Smooth muscle cell (in vitro differentiated cells): ENCODE data around the gene KCNK3. TPM values are rescaled to one million over a fixed set of nuclear protein-coding genes. Genes with fewer than 3 reads are reported as not detected.
A peak's percentile ranks its signal among the peaks of the same experiment; 100 is the strongest.

Source experiments
- DNase-seq: peaks from one replicate; lab custom pipeline; 2025; ENCODE audit not compliant: unreplicated experiment; lab: John Stamatoyannopoulos, UW
- H2AFZ ChIP-seq: fragments of 200-600 bp; sonication (generic); 2 replicates; pipeline ENCODE4 v1.6.0; 2016; ENCODE audit warnings: antibody characterized with exemption, low read depth, mild to moderate bottlenecking
- H3F3A ChIP-seq: fragments of 200-600 bp; sonication (generic); 2 replicates; pipeline ENCODE4 v1.6.0; 2017; ENCODE audit warnings: antibody characterized with exemption, low read depth
- H3K27ac ChIP-seq: fragments of 200-600 bp; sonication (generic); 2 replicates; pipeline ENCODE4 v1.5.1; 2016; ENCODE audit warnings: low read depth, mild to moderate bottlenecking
- H3K27me3 ChIP-seq: fragments of 200-600 bp; sonication (generic); 2 replicates; pipeline ENCODE4 v1.6.1; 2016; ENCODE audit warnings: low read depth, mild to moderate bottlenecking
- H3K36me3 ChIP-seq: fragments of 200-600 bp; sonication (generic); 2 replicates; pipeline ENCODE4 v1.5.1; 2016; ENCODE audit warnings: low read depth
- H3K4me1 ChIP-seq: fragments of 200-600 bp; sonication (generic); 2 replicates; pipeline ENCODE4 v1.5.1; 2016; ENCODE audit warnings: low read depth
- H3K4me2 ChIP-seq: fragments of 200-600 bp; sonication (generic); 2 replicates; pipeline ENCODE4 v1.6.0; 2016; ENCODE audit warnings: mild to moderate bottlenecking
- H3K4me3 ChIP-seq: fragments of 200-600 bp; sonication (generic); 2 replicates; pipeline ENCODE4 v1.5.1; 2016; ENCODE audit warnings: mild to moderate bottlenecking
- H3K79me2 ChIP-seq: fragments of 200-600 bp; sonication (generic); 2 replicates; pipeline ENCODE4 v1.6.0; 2016; ENCODE audit warnings: low read depth, mild to moderate bottlenecking
- H3K9ac ChIP-seq: fragments of 200-600 bp; sonication (generic); 2 replicates; pipeline ENCODE4 v1.6.0; 2016; ENCODE audit warnings: low read depth
- H3K9me3 ChIP-seq: fragments of 200-600 bp; sonication (generic); replicated peaks from 2 replicates; pipeline ENCODE4 v1.5.1; 2016; ENCODE audit warnings: low read depth
- H4K20me1 ChIP-seq: fragments of 200-600 bp; sonication (generic); 2 replicates; pipeline ENCODE4 v1.6.0; 2016; ENCODE audit warnings: low read depth
- CTCF ChIP-seq: fragments of 200-600 bp; sonication (generic); IDR thresholded peaks from 2 replicates; pipeline ENCODE4 v1.5.1; 2017; ENCODE audit warnings: borderline replicate concordance, mild to moderate bottlenecking, antibody characterized with exemption; ENCODE audit not compliant: insufficient read depth, poor library complexity, severe bottlenecking
- WGBS: methylation state at CpG from one replicate; pipeline ENCODE4 v1.1.7; 2016; ENCODE audit warnings: low lambda C conversion rate; 5-methylcytosine and 5-hydroxymethylcytosine counted together
- polyA plus RNA-seq: library from polyadenylated mRNA; unstranded; fragments of >200 nt; fragmentation: Nextera tagmentation; extraction: Ambion mirVana; gene quantifications from 2 replicates; pipeline ENCODE4 v1.2.1, GENCODE V29; 2016
- total RNA-seq: library from RNA; depleted of rRNA; stranded (reverse); fragments of >200 nt; gene quantifications from 2 replicates; pipeline ENCODE4 v1.2.3, GENCODE V29; 2014

The KCNK3 gene
- total and polyA plus RNA-seq, 2 experiments from 2014 or later, result 1.1 to 7.5 TPM

GRCh38 chr2:26768759-26769088, 76.2 kb downstream of the KCNK3 start:
- no peaks in the 10 kb centered on the region for H3K9me3 ChIP-seq
- H3K4me3 ChIP-seq, result no peak overlapping the region
- H3K4me1 ChIP-seq, result peaks cover 8% of the 10 kb centered on the region
- peaks cover 89% of the 10 kb centered on the region for H4K20me1 ChIP-seq
- TF ChIP-seq CTCF, result no peak
- H3K27ac ChIP-seq, result peak overlapping the region; percentile 46
- peaks cover 6% of the 10 kb centered on the region for H3F3A ChIP-seq
- 92% methylated on average over 3 of the region's 3 CpGs for WGBS
- no peak overlapping the region for H2AFZ ChIP-seq
- H3K36me3 ChIP-seq, result no peaks in the 10 kb centered on the region
- DNase-seq, result no peak
- no peak overlapping the region for H3K4me2 ChIP-seq
- peaks cover 63% of the 10 kb centered on the region for H3K79me2 ChIP-seq
- no peaks in the 10 kb centered on the region for H3K27me3 ChIP-seq
- no peak overlapping the region for H3K9ac ChIP-seq

GRCh38 chr2:26769089-26769761, 76.7 kb downstream of the KCNK3 start:
- Histone ChIP-seq H3K27ac (peak overlapping the region; percentile 46), H3K79me2 (peaks cover 59% of the 10 kb centered on the region), H4K20me1 (peaks cover 94% of the 10 kb centered on the region), H3F3A (peaks cover 6% of the 10 kb centered on the region), H3K4me3 (no peak overlapping the region), H3K9me3 (no peaks in the 10 kb centered on the region), H3K4me1 (peaks cover 8% of the 10 kb centered on the region), H3K27me3 (no peaks in the 10 kb centered on the region), H3K4me2 (no peak overlapping the region), H3K36me3 (no peaks in the 10 kb centered on the region), H2AFZ (no peak overlapping the region), H3K9ac (no peak overlapping the region)
- 58% methylated on average over 14 of the region's 14 CpGs for whole genome bisulfite sequencing
- TF ChIP-seq CTCF, result no peak
- no peak for DNase-seq

GRCh38 chr2:26770986-26771586, 78.6 kb downstream of the KCNK3 start:
- Histone ChIP-seq H3K27me3 (no peaks in the 10 kb centered on the region), H3K4me3 (no peak overlapping the region), H2AFZ (no peak overlapping the region), H3K27ac (no peak overlapping the region), H3K4me1 (no peaks in the 10 kb centered on the region), H3K9ac (no peak overlapping the region), H3K9me3 (no peaks in the 10 kb centered on the region), H3K36me3 (no peaks in the 10 kb centered on the region), H4K20me1 (peaks cover 100% of the 10 kb centered on the region), H3K79me2 (peaks cover 47% of the 10 kb centered on the region), H3K4me2 (no peak overlapping the region), H3F3A (no peaks in the 10 kb centered on the region)
- no peak for DNase-seq
- peak; percentile 31 for TF ChIP-seq CTCF
- WGBS, result 84% methylated on average over 6 of the region's 6 CpGs
